Measurements from ENCODE around the gene SRBD1. TPM values are rescaled to one million over a fixed set of nuclear protein-coding genes. Genes with fewer than 3 reads are reported as not detected.

Gene SRBD1
- total RNA-seq, 6 experiments from 2014 or later, result 7.4 to 14.1 (median 9.4) TPM

DNA sequence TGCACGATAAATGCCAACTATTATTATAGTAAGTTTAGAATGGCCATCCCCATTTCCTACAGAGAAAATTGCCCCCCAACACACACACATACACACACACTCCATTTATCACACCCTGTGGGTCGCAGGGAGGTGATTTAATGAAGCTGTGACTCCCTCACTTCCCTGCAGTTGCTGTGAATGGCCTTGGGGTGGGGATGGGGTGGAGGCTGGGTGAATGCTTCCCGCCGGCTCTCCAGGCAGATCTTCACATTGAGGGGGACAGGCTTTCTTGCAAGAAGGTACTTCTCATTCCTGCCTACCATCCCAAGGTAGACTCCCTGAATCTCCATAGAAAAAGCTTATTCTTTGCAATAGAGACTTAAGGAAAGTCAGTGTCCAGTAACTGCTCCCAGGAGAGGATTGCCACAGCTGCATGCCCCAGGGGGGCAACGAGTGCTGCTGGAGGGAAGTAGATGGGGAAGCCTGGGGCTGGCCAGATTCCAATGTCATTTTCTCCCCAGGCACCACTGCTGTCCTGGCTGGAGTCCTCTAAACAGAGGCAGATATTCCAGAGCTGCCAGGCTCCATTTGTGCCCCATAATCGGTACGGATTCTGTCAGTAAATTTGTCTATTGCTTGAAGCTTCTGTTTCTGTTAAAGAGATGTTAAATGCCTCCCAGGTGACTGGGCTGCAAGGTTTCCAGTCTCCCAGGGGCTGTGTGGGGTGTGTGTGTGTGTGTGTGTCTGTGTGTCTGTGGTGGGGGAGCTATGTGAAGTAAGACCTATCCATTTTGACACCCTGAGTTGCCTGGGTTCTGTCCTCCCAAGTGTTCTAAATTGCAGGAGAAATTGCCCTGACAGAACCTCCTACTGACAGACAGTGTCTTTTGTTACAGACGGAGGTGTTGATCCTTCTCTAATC lies 265.5 kb downstream of the SRBD1 start:
- TF ChIP-seq, protein P1, sequence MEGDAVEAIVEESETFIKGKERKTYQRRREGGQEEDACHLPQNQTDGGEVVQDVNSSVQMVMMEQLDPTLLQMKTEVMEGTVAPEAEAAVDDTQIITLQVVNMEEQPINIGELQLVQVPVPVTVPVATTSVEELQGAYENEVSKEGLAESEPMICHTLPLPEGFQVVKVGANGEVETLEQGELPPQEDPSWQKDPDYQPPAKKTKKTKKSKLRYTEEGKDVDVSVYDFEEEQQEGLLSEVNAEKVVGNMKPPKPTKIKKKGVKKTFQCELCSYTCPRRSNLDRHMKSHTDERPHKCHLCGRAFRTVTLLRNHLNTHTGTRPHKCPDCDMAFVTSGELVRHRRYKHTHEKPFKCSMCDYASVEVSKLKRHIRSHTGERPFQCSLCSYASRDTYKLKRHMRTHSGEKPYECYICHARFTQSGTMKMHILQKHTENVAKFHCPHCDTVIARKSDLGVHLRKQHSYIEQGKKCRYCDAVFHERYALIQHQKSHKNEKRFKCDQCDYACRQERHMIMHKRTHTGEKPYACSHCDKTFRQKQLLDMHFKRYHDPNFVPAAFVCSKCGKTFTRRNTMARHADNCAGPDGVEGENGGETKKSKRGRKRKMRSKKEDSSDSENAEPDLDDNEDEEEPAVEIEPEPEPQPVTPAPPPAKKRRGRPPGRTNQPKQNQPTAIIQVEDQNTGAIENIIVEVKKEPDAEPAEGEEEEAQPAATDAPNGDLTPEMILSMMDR (IDR thresholded peaks at IDR 0.05), result no peak
- TF ChIP-seq POLR2A (IDR thresholded peaks at IDR 0.05), result no peak
- 65% methylated on average over 4 of the region's 8 CpGs for WGBS (ENCODE audit: insufficient coverage, low coverage, low lambda C conversion rate, missing lambda C conversion rate)
- Histone ChIP-seq H3K4me3 (no peak overlapping the region), H3K9me3 (no peaks in the 10 kb centered on the region), H3K27ac (no peak overlapping the region), H3K36me3 (no peaks in the 10 kb centered on the region), H3K4me1 (no peaks in the 10 kb centered on the region), H3K27me3 (no peaks in the 10 kb centered on the region)
- DNase-seq (no peak), ATAC-seq (no peak)
- intact Hi-C loops (cut with DNase I), result no loop called here

GRCh38 chr2:45344502-45344901 lies 266.6 kb downstream of the SRBD1 start:
- Histone ChIP-seq H3K27ac (no peak overlapping the region), H3K36me3 (no peaks in the 10 kb centered on the region), H3K4me3 (no peak overlapping the region), H3K27me3 (no peaks in the 10 kb centered on the region), H3K4me1 (no peaks in the 10 kb centered on the region), H3K9me3 (no peaks in the 10 kb centered on the region)
- no peak for DNase-seq
- 81% methylated on average over 3 of the region's 5 CpGs for WGBS (ENCODE audit: insufficient coverage, low coverage, low lambda C conversion rate, missing lambda C conversion rate)
- no peak for TF ChIP-seq POLR2A (IDR thresholded peaks at IDR 0.05)
- TF ChIP-seq, protein P1 (IDR thresholded peaks at IDR 0.05), result no peak
- ATAC-seq, result no peak
- intact Hi-C loops (cut with DNase I), result no loop called here

- no peak for TF ChIP-seq POLR2A (IDR thresholded peaks at IDR 0.05)
- TF ChIP-seq, protein P1 (IDR thresholded peaks at IDR 0.05), result no peak
- no peak for ATAC-seq
- H3K9me3 ChIP-seq, result no peaks in the 10 kb centered on the region
- no peaks in the 10 kb centered on the region for H3K36me3 ChIP-seq
- intact Hi-C loops (cut with DNase I), result no loop called here
- H3K4me1 ChIP-seq, result no peaks in the 10 kb centered on the region
- 83% methylated on average over 2 of the region's 9 CpGs for WGBS (ENCODE audit: insufficient coverage, low coverage, low lambda C conversion rate, missing lambda C conversion rate)
- no peaks in the 10 kb centered on the region for H3K27me3 ChIP-seq
- no peak overlapping the region for H3K4me3 ChIP-seq
- no peak for DNase-seq
- no peak overlapping the region for H3K27ac ChIP-seq
Measured at GRCh38 chr2:45344071-45344470, 267.0 kb downstream of the SRBD1 start.

GRCh38 chr2:45343251-45344017 lies 267.6 kb downstream of the SRBD1 start:
- DNase-seq (no peak), ATAC-seq (no peak)
- H3K36me3 ChIP-seq, result no peaks in the 10 kb centered on the region
- intact Hi-C loops (cut with DNase I), result no loop called here
- TF ChIP-seq, protein P1 (IDR thresholded peaks at IDR 0.05), result no peak
- no peak for TF ChIP-seq POLR2A (IDR thresholded peaks at IDR 0.05)
- no peaks in the 10 kb centered on the region for H3K9me3 ChIP-seq
- no peaks in the 10 kb centered on the region for H3K27me3 ChIP-seq
- no peak overlapping the region for H3K27ac ChIP-seq
- 72% methylated on average over 12 of the region's 19 CpGs for WGBS (ENCODE audit: insufficient coverage, low coverage, low lambda C conversion rate, missing lambda C conversion rate)
- no peak overlapping the region for H3K4me3 ChIP-seq
- H3K4me1 ChIP-seq, result no peaks in the 10 kb centered on the region
